Esophagus squamous epithelium (tissue), 5 donors: ENCODE data around the gene CCL17. TPM values are rescaled to one million over a fixed set of nuclear protein-coding genes. Genes with fewer than 3 reads are reported as not detected.
A peak's percentile ranks its signal among the peaks of the same experiment; 100 is the strongest.
"Not testable (repeated sequence)": the region's sequence is repeated elsewhere in the genome, so short reads cannot be mapped to it uniquely, and the experiment has no call there.

ENCODE experiments used
- DNase-seq: peaks from one replicate; lab custom pipeline; 2025; lab: John Stamatoyannopoulos, UW
- H3K27ac ChIP-seq, 4 donors: fragments of 200-600 bp; sonication (generic); one replicate each; pipeline ENCODE4 v1.5.1; 2016 to 2019; ENCODE audit warnings: mild to moderate bottlenecking in 1 of 4
- H3K27me3 ChIP-seq, 4 donors: fragments of 200-600 bp; sonication (generic); 1 replicate in 3 of 4; 2 replicates in 1 of 4; pipeline versions ENCODE4 v1.5.1 to v1.6.0; 2017 to 2021; ENCODE audit warnings: antibody characterized with exemption in 1 of 4
- H3K36me3 ChIP-seq, 3 donors: fragments of 200-600 bp; sonication (generic); one replicate each; pipeline ENCODE4 v1.5.1; 2016 to 2019
- H3K4me1 ChIP-seq, 3 donors: fragments of 200-600 bp; sonication (generic); one replicate each; pipeline ENCODE4 v1.5.1; 2017 to 2019
- H3K4me3 ChIP-seq, 4 donors: fragments of 200-600 bp; sonication (generic); 1 replicate in 3 of 4; 2 replicates in 1 of 4; pipeline ENCODE4 v1.5.1; 2016 to 2019; ENCODE audit warnings: mild to moderate bottlenecking in 2 of 4, moderate library complexity in 1 of 4
- H3K9me3 ChIP-seq, 3 donors: fragments of 200-600 bp; sonication (generic); one replicate each; pipeline ENCODE4 v1.5.1; 2016 to 2019
- POLR2A ChIP-seq, 4 donors: fragments of 450-650 bp; IDR thresholded peaks; one replicate each; pipeline ENCODE4 v1.6.1; 2017; ENCODE audit warnings: antibody characterized with exemption in 4 of 4, mild to moderate bottlenecking in 4 of 4, moderate library complexity in 3 of 4
- WGBS, 2 donors: methylation state at CpG; one replicate each; pipeline ENCODE4 v1.1.5; 2018; 5-methylcytosine and 5-hydroxymethylcytosine counted together
- intact Hi-C: fragments of 100-400 bp; cut with DNase I; formaldehyde crosslinking; loops from one replicate; pipeline ENCODE4 v1.15.0; 2022
- total RNA-seq, 4 donors: library from RNA; depleted of rRNA; stranded (reverse); fragments of >200 nt; gene quantifications; one replicate each; pipeline ENCODE4 v1.1.0, GENCODE V29; 2016
- TF ChIP-seq, protein P1 (sequence below), 6 experiments: fragments of 450-650 bp in 4 of 6; fragments of 200-600 bp in 2 of 6; sonication (generic) in 2 of 6; IDR thresholded peaks; one replicate each; pipeline ENCODE4 v1.5.1; 2016 to 2019; ENCODE audit warnings: antibody characterized with exemption in 6 of 6, mild to moderate bottlenecking in 4 of 6, moderate library complexity in 4 of 6
- donor health status: DM: yes; HTN: yes; CAD: no.

The CCL17 gene
- total RNA-seq, 4 donors from 2014 or later = 0.64 to 1.3 TPM; not detected in 2

DNA sequence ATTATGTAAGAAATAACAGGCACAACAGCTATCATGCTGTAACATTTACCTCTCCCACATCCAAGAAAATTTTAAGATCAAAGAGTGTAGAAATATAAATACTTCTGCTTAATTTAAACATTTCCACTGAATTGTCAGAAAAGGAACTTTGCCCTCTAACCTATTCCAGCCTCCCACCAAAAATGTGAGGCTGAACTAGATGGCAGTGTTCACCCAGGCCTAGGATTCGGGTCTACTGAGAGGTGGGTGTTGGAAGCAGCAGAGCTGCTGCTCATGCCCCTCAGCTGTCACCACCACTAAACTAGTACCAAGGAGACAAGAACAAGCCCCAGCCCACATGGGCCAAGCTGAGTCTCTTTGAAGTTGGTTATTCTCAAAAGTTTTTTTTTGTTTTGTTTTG is 31.3 kb downstream of the CCL17 start:
- peaks cover 15 to 100% (median 47%) of the 10 kb centered on the region in 3 donors for H3K36me3 ChIP-seq
- H3K4me3 ChIP-seq = no peak overlapping the region
- H3K27ac ChIP-seq = no peak overlapping the region
- no peak for TF ChIP-seq POLR2A (IDR thresholded peaks at IDR 0.05)
- H3K4me1 ChIP-seq = no peaks in the 10 kb centered on the region
- WGBS, 2 donors = 100% methylated on average over 1 of the region's 1 CpG
- no peak for DNase-seq
- H3K27me3 ChIP-seq = no peaks in the 10 kb centered on the region
- peaks cover 0 to 7% (median 6%) of the 10 kb centered on the region in 3 donors for H3K9me3 ChIP-seq
- intact Hi-C loops = no loop called here

DNA sequence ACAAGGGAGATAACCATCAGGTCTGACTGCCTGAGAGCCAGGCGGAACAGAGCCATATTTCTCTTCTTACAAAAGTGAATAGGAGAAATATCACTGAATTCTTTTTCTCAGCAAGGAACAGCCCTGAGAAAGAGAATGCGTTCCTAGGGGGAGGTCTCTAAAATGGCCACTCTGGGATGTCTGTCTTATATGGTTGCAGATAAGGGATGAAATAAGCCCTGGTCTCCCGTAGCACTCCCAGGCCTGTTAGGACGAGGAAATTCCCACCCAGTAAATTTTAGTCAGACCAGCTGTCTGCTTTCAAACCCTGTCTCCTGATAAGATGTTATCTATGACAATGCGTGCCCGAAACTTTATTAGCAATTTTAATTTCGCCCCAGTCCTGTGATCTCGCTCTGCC is 35.4 kb downstream of the CCL17 start:
- intact Hi-C loops, DNase-seq, H3K27me3 ChIP-seq, H3K9me3 ChIP-seq, H3K4me3 ChIP-seq, H3K4me1 ChIP-seq, H3K27ac ChIP-seq: not testable (repeated sequence)
- H3K36me3 ChIP-seq = peaks cover 7 to 74% (median 22%) of the 10 kb centered on the region in 3 donors
- 97 to 99% methylated on average over 8 of the region's 8 CpGs for WGBS, 2 donors

DNA sequence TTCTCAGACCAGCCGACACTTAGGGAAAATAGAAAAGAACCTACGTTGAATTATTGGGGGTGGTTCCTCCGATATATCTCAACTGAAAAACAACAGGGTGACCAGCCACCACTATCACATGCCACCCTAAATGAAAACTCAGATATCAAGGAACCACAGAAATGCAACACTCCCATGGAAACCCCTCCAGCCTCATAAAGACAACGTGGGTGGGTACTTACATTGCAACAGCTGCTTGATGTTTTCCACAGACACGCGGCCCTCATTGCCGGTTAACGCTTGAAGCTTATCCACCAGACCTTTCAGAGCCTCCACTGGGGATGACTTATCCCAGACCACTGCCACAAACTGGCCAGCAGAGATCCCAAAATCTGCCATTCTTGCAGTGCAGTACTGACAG is 36.0 kb downstream of the CCL17 start:
- intact Hi-C loops, H3K4me3 ChIP-seq, H3K9me3 ChIP-seq, H3K27me3 ChIP-seq, DNase-seq, H3K27ac ChIP-seq: not testable (repeated sequence)
- Histone ChIP-seq H3K4me1 (peaks cover 0 to 11% (median 6%) of the 10 kb centered on the region in 3 donors), H3K36me3 (peaks cover 7 to 68% (median 17%) of the 10 kb centered on the region in 3 donors)
- WGBS, 2 donors = 95 to 99% methylated on average over 8 of the region's 8 CpGs

DNA sequence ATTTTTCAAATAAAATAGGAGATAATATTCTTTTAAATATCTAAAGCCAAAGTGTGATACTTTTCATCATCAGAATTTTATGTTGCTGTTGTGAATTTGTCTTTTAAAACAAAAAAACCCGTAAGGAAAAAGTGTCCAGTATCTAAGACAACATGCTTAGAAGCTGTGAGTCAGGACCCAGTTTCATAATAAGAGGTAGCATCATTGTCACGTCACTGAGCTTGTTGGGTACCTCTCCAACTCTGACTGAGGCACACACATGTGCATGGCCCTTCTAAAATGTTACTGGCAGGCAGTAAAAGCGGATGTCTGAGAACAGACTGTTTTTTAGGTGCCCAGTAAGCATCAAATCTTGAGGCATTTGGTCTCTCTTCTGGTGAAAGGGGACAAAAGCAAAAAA is 40.1 kb downstream of the CCL17 start:
- no peak for TF ChIP-seq POLR2A (IDR thresholded peaks at IDR 0.05)
- TF ChIP-seq, protein P1, sequence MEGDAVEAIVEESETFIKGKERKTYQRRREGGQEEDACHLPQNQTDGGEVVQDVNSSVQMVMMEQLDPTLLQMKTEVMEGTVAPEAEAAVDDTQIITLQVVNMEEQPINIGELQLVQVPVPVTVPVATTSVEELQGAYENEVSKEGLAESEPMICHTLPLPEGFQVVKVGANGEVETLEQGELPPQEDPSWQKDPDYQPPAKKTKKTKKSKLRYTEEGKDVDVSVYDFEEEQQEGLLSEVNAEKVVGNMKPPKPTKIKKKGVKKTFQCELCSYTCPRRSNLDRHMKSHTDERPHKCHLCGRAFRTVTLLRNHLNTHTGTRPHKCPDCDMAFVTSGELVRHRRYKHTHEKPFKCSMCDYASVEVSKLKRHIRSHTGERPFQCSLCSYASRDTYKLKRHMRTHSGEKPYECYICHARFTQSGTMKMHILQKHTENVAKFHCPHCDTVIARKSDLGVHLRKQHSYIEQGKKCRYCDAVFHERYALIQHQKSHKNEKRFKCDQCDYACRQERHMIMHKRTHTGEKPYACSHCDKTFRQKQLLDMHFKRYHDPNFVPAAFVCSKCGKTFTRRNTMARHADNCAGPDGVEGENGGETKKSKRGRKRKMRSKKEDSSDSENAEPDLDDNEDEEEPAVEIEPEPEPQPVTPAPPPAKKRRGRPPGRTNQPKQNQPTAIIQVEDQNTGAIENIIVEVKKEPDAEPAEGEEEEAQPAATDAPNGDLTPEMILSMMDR (IDR thresholded peaks at IDR 0.05) = no peak
- peaks cover 14 to 44% (median 21%) of the 10 kb centered on the region in 3 donors for H3K4me1 ChIP-seq
- peaks cover 0 to 27% (median 0%) of the 10 kb centered on the region in 3 donors for H3K36me3 ChIP-seq
- intact Hi-C loops = no loop called here
- no peak overlapping the region for H3K4me3 ChIP-seq
- no peak for DNase-seq
- WGBS, 2 donors = 58 to 66% methylated on average over 3 of the region's 3 CpGs
- no peak overlapping the region for H3K27ac ChIP-seq
- H3K27me3 ChIP-seq = no peaks in the 10 kb centered on the region
- H3K9me3 ChIP-seq = peaks cover 0 to 7% (median 5%) of the 10 kb centered on the region in 3 donors

DNA sequence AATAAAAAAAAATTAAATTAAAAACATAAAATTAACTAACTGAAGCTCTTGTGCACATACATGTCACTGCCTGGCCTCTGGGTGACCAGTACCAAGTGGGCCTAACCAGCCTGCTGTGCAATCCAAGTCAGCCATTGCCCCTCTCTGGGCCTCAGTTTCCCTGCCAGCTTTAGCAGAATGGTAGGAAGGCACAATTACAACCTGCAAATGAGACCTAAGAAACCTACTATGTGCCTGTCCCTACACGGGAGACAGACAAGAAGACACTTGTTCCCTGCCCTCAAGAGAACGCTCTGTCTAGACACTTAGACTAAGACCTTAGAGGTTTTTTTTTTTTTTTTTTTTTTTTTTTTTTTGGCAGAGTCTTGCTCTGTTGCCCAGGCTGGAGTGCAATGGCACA is 40.9 kb downstream of the CCL17 start:
- intact Hi-C loops = no loop called here
- WGBS, 2 donors = 77 to 90% methylated on average over 2 of the region's 2 CpGs
- Histone ChIP-seq H3K9me3 (peaks cover 0 to 2% (median 0%) of the 10 kb centered on the region in 3 donors), H3K27ac (no peak overlapping the region), H3K4me1 (peaks cover 14 to 45% (median 21%) of the 10 kb centered on the region in 3 donors), H3K4me3 (no peak overlapping the region), H3K36me3 (peaks cover 0 to 19% (median 0%) of the 10 kb centered on the region in 3 donors), H3K27me3 (no peaks in the 10 kb centered on the region)
- TF ChIP-seq, protein P1 (IDR thresholded peaks at IDR 0.05) = no peak
- no peak for TF ChIP-seq POLR2A (IDR thresholded peaks at IDR 0.05)
- no peak for DNase-seq

DNA sequence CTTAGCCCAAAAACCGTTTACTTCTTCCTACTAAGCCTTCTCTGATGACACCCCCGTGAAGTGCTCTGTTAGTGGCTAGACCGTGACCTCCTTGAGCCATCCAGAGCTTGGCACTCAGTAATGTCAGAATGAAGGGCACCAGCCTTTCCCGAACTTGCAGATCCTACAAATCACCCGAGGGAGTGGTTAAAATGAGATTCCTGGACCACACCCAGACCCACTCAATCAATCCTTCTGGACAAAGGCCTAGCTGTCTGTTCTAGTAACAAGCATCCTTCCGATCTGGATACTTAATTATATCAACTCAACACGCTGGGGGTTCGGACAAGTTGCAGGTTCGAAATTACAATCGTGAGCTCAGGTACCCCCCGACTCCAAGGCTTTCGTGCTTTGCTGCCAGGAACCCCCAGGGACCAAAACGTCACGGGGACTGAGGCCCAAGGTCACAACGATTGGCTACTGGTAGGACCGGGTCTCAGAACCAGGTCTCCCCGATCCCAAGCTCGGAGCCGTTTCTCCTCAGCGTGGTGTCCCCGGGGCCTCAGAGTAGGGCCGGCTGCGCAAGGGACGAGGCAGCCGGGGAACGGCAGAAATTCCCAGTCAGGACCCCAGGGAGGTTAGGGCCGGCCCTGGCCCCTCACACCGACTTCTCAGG is 42.1 kb downstream of the CCL17 start:
- H3K4me1 ChIP-seq = peaks cover 14 to 45% (median 21%) of the 10 kb centered on the region in 3 donors
- H3K27ac ChIP-seq = peak overlapping the region; percentile 92 to 93 (median 92)
- 5 to 8% methylated on average over 8 to 15 of the region's 28 CpGs for WGBS, 2 donors
- peaks cover 0 to 20% (median 0%) of the 10 kb centered on the region in 3 donors for H3K36me3 ChIP-seq
- TF ChIP-seq POLR2A (IDR thresholded peaks at IDR 0.05) = no peak
- TF ChIP-seq, protein P1 (IDR thresholded peaks at IDR 0.05) = no peak
- H3K9me3 ChIP-seq = no peaks in the 10 kb centered on the region
- peak overlapping the region; percentile 67 to 90 (median 74) for H3K4me3 ChIP-seq
- intact Hi-C loops = no loop called here
- no peaks in the 10 kb centered on the region for H3K27me3 ChIP-seq
- no peak for DNase-seq
